HG02870 (cell line): Measurements from ENCODE around the gene EEF1E1.
"Not testable (repeated sequence)": the region's sequence is repeated elsewhere in the genome, so short reads cannot be mapped to it uniquely, and the experiment has no call there.

Experiments
- ATAC-seq: cut with Tn5 transposase; IDR thresholded peaks from one replicate; pipeline ENCODE4 v1.9.1; 2021; ENCODE audit warnings: mild to moderate bottlenecking, moderate library complexity; ENCODE audit not compliant: unreplicated experiment

Gene EEF1E1

GRCh38 chr6:8064638-8065518, 37.5 kb downstream of the EEF1E1 start:
- no peak for ATAC-seq

GRCh38 chr6:8063761-8064637, 38.3 kb downstream of the EEF1E1 start, which contains the start of gene BLOC1S5:
Gene BLOC1S5, minus strand, starts transcription at chr6:8064389. Its CDS starts 13 bp downstream, at chr6:8064376.
- peak; percentile 77 for ATAC-seq

- no peak for ATAC-seq
Measured at GRCh38 chr6:8061736-8062135, 40.6 kb downstream of the EEF1E1 start.

GRCh38 chr6:8060346-8060745, 42.0 kb downstream of the EEF1E1 start:
- no peak for ATAC-seq

GRCh38 chr6:8059129-8059528, 43.2 kb downstream of the EEF1E1 start:
- no peak for ATAC-seq

- no peak for ATAC-seq
Measured at GRCh38 chr6:8057793-8058192, 44.6 kb downstream of the EEF1E1 start.

- ATAC-seq, result no peak
Measured at GRCh38 chr6:8057263-8057662, 45.1 kb downstream of the EEF1E1 start.

- no peak for ATAC-seq
Measured at GRCh38 chr6:8054276-8054675, 48.1 kb downstream of the EEF1E1 start.

- ATAC-seq, result no peak
Measured at GRCh38 chr6:8047541-8048292, 54.6 kb downstream of the EEF1E1 start.

GRCh38 chr6:8045769-8046168, 56.6 kb downstream of the EEF1E1 start:
- not testable (repeated sequence) for ATAC-seq

- no peak for ATAC-seq
Measured at GRCh38 chr6:8043221-8043620, 59.1 kb downstream of the EEF1E1 start.

GRCh38 chr6:8041913-8042583, 60.3 kb downstream of the EEF1E1 start:
- no peak for ATAC-seq

- not testable (repeated sequence) for ATAC-seq
Measured at GRCh38 chr6:8034107-8034506, 68.2 kb downstream of the EEF1E1 start.

GRCh38 chr6:8030920-8031319, 71.4 kb downstream of the EEF1E1 start:
- ATAC-seq, result peak; percentile 52
